SK-N-SH treated with all-trans-retinoic acid at 6 μM for 48 hours (cell line): ENCODE measurements around the gene CCDC102A.

Experiments
- ATAC-seq: fragments of 200-7000 bp; cut with Tn5 transposase; 3 replicates; pipeline ENCODE4 v1.9.1; 2020; ENCODE audit warnings: mild to moderate bottlenecking, moderate library complexity
- ARNTL ChIP-seq: fragments of 450-650 bp; formaldehyde crosslinking; IDR thresholded peaks from 2 replicates; pipeline ENCODE4 v1.5.0; 2020; ENCODE audit warnings: low read depth, mild to moderate bottlenecking, moderate library complexity, borderline replicate concordance
- CREB5 ChIP-seq: fragments of 250-450 bp; sonication (Bioruptor Pico); IDR thresholded peaks from 2 replicates; pipeline ENCODE4 v1.5.1; 2020; ENCODE audit warnings: low read depth, mild to moderate bottlenecking, moderate library complexity
- CSDC2 ChIP-seq: fragments of 250-450 bp; sonication (Bioruptor Pico); IDR thresholded peaks from 2 replicates; pipeline ENCODE4 v1.5.0; 2020; ENCODE audit warnings: mild to moderate bottlenecking, moderate library complexity
- CSRNP3 ChIP-seq: fragments of 250-450 bp; sonication (Bioruptor Pico); IDR thresholded peaks from 2 replicates; pipeline ENCODE4 v1.5.1; 2021; ENCODE audit warnings: mild to moderate bottlenecking, moderate library complexity
- ESRRG ChIP-seq: fragments of 250-450 bp; sonication (Bioruptor Pico); IDR thresholded peaks from 2 replicates; pipeline ENCODE4 v1.6.1; 2021; ENCODE audit warnings: mild to moderate bottlenecking
- PATZ1 ChIP-seq: fragments of 250-450 bp; sonication (Bioruptor Pico); IDR thresholded peaks from 2 replicates; pipeline ENCODE4 v1.8.0; 2020; ENCODE audit warnings: mild to moderate bottlenecking, moderate library complexity, borderline replicate concordance
- PPARA ChIP-seq: fragments of 250-450 bp; sonication (Bioruptor Pico); IDR thresholded peaks from 2 replicates; pipeline ENCODE4 v1.5.0; 2020; ENCODE audit warnings: mild to moderate bottlenecking, borderline replicate concordance
- RARB ChIP-seq: fragments of 250-450 bp; sonication (Bioruptor Pico); IDR thresholded peaks from 2 replicates; pipeline ENCODE4 v1.8.0; 2021; ENCODE audit warnings: mild to moderate bottlenecking, moderate library complexity
- SNAI2 ChIP-seq: fragments of 250-450 bp; sonication (Bioruptor Pico); IDR thresholded peaks from 2 replicates; pipeline ENCODE4 v1.5.0; 2020; ENCODE audit warnings: mild to moderate bottlenecking, moderate library complexity
- TCF4 ChIP-seq: fragments of 250-450 bp; sonication (Bioruptor Pico); IDR thresholded peaks from 2 replicates; pipeline ENCODE4 v1.8.0; 2021; ENCODE audit warnings: mild to moderate bottlenecking, moderate library complexity, borderline replicate concordance
- TOX ChIP-seq: fragments of 250-450 bp; sonication (Bioruptor Pico); IDR thresholded peaks from 2 replicates; pipeline ENCODE4 v1.8.0; 2021; ENCODE audit warnings: mild to moderate bottlenecking, moderate library complexity, borderline replicate concordance
- TSHZ2 ChIP-seq: fragments of 250-450 bp; sonication (Bioruptor Pico); IDR thresholded peaks from 2 replicates; pipeline ENCODE4 v1.5.0; 2020; ENCODE audit warnings: mild to moderate bottlenecking, moderate library complexity
- ZC3H10 ChIP-seq: fragments of 250-450 bp; sonication (Bioruptor Pico); IDR thresholded peaks from 2 replicates; pipeline ENCODE4 v1.5.1; 2021; ENCODE audit warnings: mild to moderate bottlenecking, moderate library complexity
- ZFP3 ChIP-seq: fragments of 250-450 bp; sonication (Bioruptor Pico); IDR thresholded peaks from 2 replicates; pipeline ENCODE4 v1.5.0; 2020; ENCODE audit warnings: mild to moderate bottlenecking, moderate library complexity
- ZFP30 ChIP-seq: fragments of 450-650 bp; formaldehyde crosslinking; IDR thresholded peaks from 2 replicates; pipeline ENCODE4 v1.5.0; 2022; ENCODE audit warnings: mild to moderate bottlenecking, moderate library complexity
- ZNF565 ChIP-seq: fragments of 450-650 bp; formaldehyde crosslinking; conservative IDR thresholded peaks from 2 replicates; pipeline ENCODE4 v1.5.0; 2020; ENCODE audit warnings: low read depth, mild to moderate bottlenecking, moderate library complexity
- ZNF70 ChIP-seq: fragments of 450-650 bp; formaldehyde crosslinking; IDR thresholded peaks from 2 replicates; pipeline ENCODE4 v1.5.0; 2020; ENCODE audit warnings: mild to moderate bottlenecking, moderate library complexity
- ZNF8 ChIP-seq: fragments of 450-650 bp; formaldehyde crosslinking; IDR thresholded peaks from 2 replicates; pipeline ENCODE4 v1.5.0; 2020; ENCODE audit warnings: mild to moderate bottlenecking, moderate library complexity

Gene CCDC102A

GRCh38 chr16:57489229-57489628, 47.1 kb downstream of the CCDC102A start (continued):
- TF ChIP-seq TSHZ2 (CRISPR knock-in tag): no peak

GRCh38 chr16:57486858-57487834, 49.2 kb downstream of the CCDC102A start:
- TF ChIP-seq PATZ1 (CRISPR knock-in tag) (no peak), ZFP3 (CRISPR knock-in tag) (no peak)
- ATAC-seq: peak; percentile 4; the same call in 2 of the 3 replicates

GRCh38 chr16:57485916-57486857, 50.2 kb downstream of the CCDC102A start, which contains the start of gene DOK4:
TSS of gene DOK4 (minus strand) at chr16:57486493. CDS start at chr16:57479507, 6,986 bp downstream.
- ATAC-seq: peak; percentile 96
- TF ChIP-seq ZNF565: no peak
- no peak for TF ChIP-seq PATZ1 (CRISPR knock-in tag)
- no peak for TF ChIP-seq ZC3H10 (CRISPR knock-in tag)
- TF ChIP-seq ZFP3 (CRISPR knock-in tag): no peak
- TF ChIP-seq SNAI2 (CRISPR knock-in tag): no peak
- TF ChIP-seq ARNTL: no peak
- no peak for TF ChIP-seq ZFP30 (CRISPR knock-in tag)
- TF ChIP-seq PPARA (CRISPR knock-in tag): no peak
- no peak for TF ChIP-seq TCF4 (CRISPR knock-in tag)
- TF ChIP-seq TOX (CRISPR knock-in tag): no peak
- no peak for TF ChIP-seq RARB (CRISPR knock-in tag)

- TF ChIP-seq ARNTL (no peak), RARB (CRISPR knock-in tag) (no peak), ESRRG (CRISPR knock-in tag) (no peak), ZNF8 (CRISPR knock-in tag) (no peak), ZFP30 (CRISPR knock-in tag) (no peak)
- ATAC-seq: peak; percentile 4; the same call in 2 of the 3 replicates
Measured at GRCh38 chr16:57485091-57485915, 51.1 kb downstream of the CCDC102A start.

GRCh38 chr16:57484515-57485005, 51.8 kb downstream of the CCDC102A start:
- no peak for ATAC-seq
- no peak for TF ChIP-seq CSRNP3 (CRISPR knock-in tag)
- no peak for TF ChIP-seq TCF4 (CRISPR knock-in tag)
- no peak for TF ChIP-seq TOX (CRISPR knock-in tag)
- TF ChIP-seq CSDC2 (CRISPR knock-in tag): no peak
- TF ChIP-seq CREB5 (CRISPR knock-in tag): no peak
- TF ChIP-seq ZC3H10 (CRISPR knock-in tag): no peak
- no peak for TF ChIP-seq ZFP3 (CRISPR knock-in tag)
- no peak for TF ChIP-seq ZNF70
